NCI-H1417 (cell line): Measurements from ENCODE around the gene MRPS23.
A peak's percentile ranks its signal among the peaks of the same experiment; 100 is the strongest.

Source experiments
- DNase-seq, 3 experiments: peaks; one replicate each; lab custom pipeline; 2025; lab: John Stamatoyannopoulos, UW

Gene MRPS23

GRCh38 chr17:57849874-57850754, at the start of gene MRPS23:
TSS of gene MRPS23 (minus strand) at chr17:57850044. CDS start at chr17:57850010, 34 bp downstream.
- DNase-seq = peak; percentile 98 to 99 (median 98)

- no peak for DNase-seq
Observed at GRCh38 chr17:57899391-57899790, 49.5 kb upstream of the MRPS23 start.

GRCh38 chr17:57898487-57899311, 48.9 kb upstream of the MRPS23 start:
- DNase-seq = no peak

- DNase-seq = no peak
Observed at GRCh38 chr17:57895382-57896060, 45.7 kb upstream of the MRPS23 start.

GRCh38 chr17:57894848-57895247, 45.0 kb upstream of the MRPS23 start:
- DNase-seq = no peak

GRCh38 chr17:57892820-57893595, 43.2 kb upstream of the MRPS23 start:
- DNase-seq = peak; percentile 75 to 92 (median 76)

GRCh38 chr17:57892146-57892819, 42.4 kb upstream of the MRPS23 start:
- peak; percentile 72 to 86 (median 75) for DNase-seq

- no peak for DNase-seq
Observed at GRCh38 chr17:57890857-57891232, 41.0 kb upstream of the MRPS23 start.

- no peak for DNase-seq
Observed at GRCh38 chr17:57889892-57890856, 40.3 kb upstream of the MRPS23 start.

- no peak for DNase-seq
Observed at GRCh38 chr17:57889252-57889651, 39.4 kb upstream of the MRPS23 start.

- DNase-seq = no peak
Observed at GRCh38 chr17:57888311-57889216, 38.7 kb upstream of the MRPS23 start.

GRCh38 chr17:57887161-57887560, 37.3 kb upstream of the MRPS23 start:
- DNase-seq = no peak

- no peak for DNase-seq
Observed at GRCh38 chr17:57886020-57886419, 36.2 kb upstream of the MRPS23 start.

GRCh38 chr17:57885148-57885915, 35.5 kb upstream of the MRPS23 start:
- no peak for DNase-seq

- DNase-seq = no peak
Observed at GRCh38 chr17:57881783-57882351, 32.0 kb upstream of the MRPS23 start.

- no peak for DNase-seq
Observed at GRCh38 chr17:57881143-57881542, 31.3 kb upstream of the MRPS23 start.

GRCh38 chr17:57880086-57880456, 30.2 kb upstream of the MRPS23 start:
- DNase-seq = no peak
